GM12878 (cell line): ENCODE results near the gene OTOG. TPM values are rescaled to one million over a fixed set of nuclear protein-coding genes. Genes with fewer than 3 reads are reported as not detected.

ENCODE experiments used
- ATAC-seq: fragments of 200-7000 bp; cut with Tn5 transposase; 3 replicates; pipeline ENCODE4 v1.9.1; 2020; ENCODE audit warnings: mild to moderate bottlenecking, moderate library complexity
- BruUV-seq: library from RNA; stranded (reverse); fragments of 400-500 nt; replicated peaks from 2 replicates; lab custom pipeline; 2021; lab: Mats Ljungman, UMichigan
- CTCF ChIA-PET: fragments of 300-600 bp; sonication (Branson Sonifier 250); formaldehyde crosslinking; extraction: SDS; loops from one replicate; lab custom pipeline; 2021; ENCODE audit warnings: inconsistent platforms; lab: Yijun Ruan, JAX
- POLR2A ChIA-PET: fragments of 350-600 bp; formaldehyde crosslinking; extraction: SDS; loops from one replicate; lab custom pipeline; 2021; ENCODE audit warnings: inconsistent platforms; lab: Charles Lee
- RAD21 ChIA-PET: fragments of 300-600 bp; sonication (Branson Sonifier 250); formaldehyde crosslinking; loops from one replicate; lab custom pipeline; 2023; ENCODE audit warnings: antibody characterized with exemption; ENCODE audit not compliant: unreplicated experiment; lab: Charles Lee
- SMC1A ChIA-PET: fragments of 300-600 bp; sonication (Branson Sonifier 250); formaldehyde crosslinking; loops from one replicate; lab custom pipeline; 2023; ENCODE audit not compliant: unreplicated experiment, uncharacterized antibody; lab: Charles Lee
- DNase-seq: peaks from one replicate; pipeline ENCODE4 v3.0.0-alpha.2; 2011; ENCODE audit warnings: low read depth, low spot score
- FAIRE-seq: peaks from 3 replicates; lab custom pipeline; 2011; peaks lifted over from hg19 to GRCh38; lab: Jason Lieb, UNC
- H2AFZ ChIP-seq: 2 replicates; pipeline ENCODE4 v1.6.0; 2011; ENCODE audit warnings: low read depth, low read length, control low read depth; ENCODE audit not compliant: control insufficient read depth
- H3K27ac ChIP-seq: 2 replicates; pipeline ENCODE4 v1.5.1; 2011; ENCODE audit warnings: control low read depth; ENCODE audit not compliant: control insufficient read depth, insufficient read depth
- H3K27me3 ChIP-seq, 2 experiments: replicated peaks in 1 of 2; 2 replicates each; pipeline versions ENCODE4 v1.6.0 to v1.6.1; 2011; ENCODE audit warnings: low read length in 1 of 2; ENCODE audit not compliant: control insufficient read depth in 2 of 2, insufficient read depth in 2 of 2
- H3K36me3 ChIP-seq, 2 experiments: 2 replicates each; pipeline ENCODE4 v1.5.1; 2011; ENCODE audit warnings: low read length in 1 of 2; ENCODE audit not compliant: control insufficient read depth in 2 of 2, insufficient read depth in 2 of 2
- H3K4me1 ChIP-seq: 2 replicates; pipeline ENCODE4 v1.6.1; 2011; ENCODE audit warnings: mild to moderate bottlenecking, low read length, moderate library complexity, mixed read lengths; ENCODE audit not compliant: control insufficient read depth, insufficient read depth
- H3K4me2 ChIP-seq: 2 replicates; pipeline ENCODE4 v1.6.0; 2011; ENCODE audit warnings: control low read depth; ENCODE audit not compliant: control insufficient read depth, insufficient read depth
- H3K4me3 ChIP-seq: fragments of 200-600 bp; sonication (generic); 2 replicates; pipeline ENCODE4 v1.5.1; 2016
- H3K79me2 ChIP-seq: 2 replicates; pipeline ENCODE4 v1.6.0; 2011; ENCODE audit warnings: low read length; ENCODE audit not compliant: control insufficient read depth, insufficient read depth
- H3K9ac ChIP-seq: 2 replicates; pipeline ENCODE4 v1.8.0; 2011; ENCODE audit warnings: low read length, control low read depth, mixed read lengths; ENCODE audit not compliant: control insufficient read depth, insufficient read depth
- H3K9me3 ChIP-seq: replicated peaks from 3 replicates; pipeline ENCODE4 v1.5.1; 2011; ENCODE audit warnings: mild to moderate bottlenecking, low read length; ENCODE audit not compliant: control insufficient read depth, insufficient read depth
- H4K20me1 ChIP-seq: 2 replicates; pipeline ENCODE4 v1.6.0; 2011; ENCODE audit not compliant: control insufficient read depth, insufficient read depth
- BMI1 ChIP-seq: fragments of 450-650 bp; IDR thresholded peaks from 2 replicates; pipeline ENCODE4 v1.6.1; 2016; ENCODE audit warnings: mild to moderate bottlenecking, moderate library complexity, borderline replicate concordance
- CBX3 ChIP-seq: fragments of 200-600 bp; sonication (generic); IDR thresholded peaks from 2 replicates; pipeline ENCODE4 v1.6.1; 2016; ENCODE audit warnings: low read depth, borderline replicate concordance
- POLR2AphosphoS2 ChIP-seq: IDR thresholded peaks from 2 replicates; pipeline ENCODE4 v1.6.1; 2011; ENCODE audit warnings: low read depth, mild to moderate bottlenecking, low read length, improper control_type of control experiment, moderate library complexity
- ZZZ3 ChIP-seq: IDR thresholded peaks from 2 replicates; pipeline ENCODE4 v1.6.1; 2011; ENCODE audit warnings: low read depth; ENCODE audit not compliant: control insufficient read depth, insufficient read length
- WGBS: methylation state at CpG from one replicate; pipeline ENCODE4 v1.1.6; 2016; ENCODE audit warnings: low lambda C conversion rate; ENCODE audit not compliant: insufficient replicate concordance, insufficient coverage; ENCODE audit errors: missing lambda C conversion rate; 5-methylcytosine and 5-hydroxymethylcytosine counted together
- in situ Hi-C: fragments of 300-500 bp; cut with MboI; formaldehyde crosslinking; loops from 9 replicates; pipeline ENCODE4 v1.14.3; 2018; ENCODE audit warnings: mixed read lengths
- intact Hi-C: fragments of 100-400 bp; cut with micrococcal nuclease; formaldehyde crosslinking; loops from one replicate; pipeline ENCODE4 v1.14.2; 2022; ENCODE audit not compliant: unreplicated experiment
- polyA plus RNA-seq, 11 experiments: library from polyadenylated mRNA; depleted of rRNA in 4 of 11; unstranded in 6 of 11; stranded (reverse) in 5 of 11; fragments of >200 nt; fragmentation: Nextera tagmentation in 4 of 11; fragmentation: Illumina TruSeq in 1 of 11; extraction: Ambion mirVana in 4 of 11; extraction: Trizol in 1 of 11; gene quantifications; 1 replicate in 1 of 11; 2 replicates in 10 of 11; pipeline versions ENCODE4 v1.2.1 to v1.2.3, GENCODE V29; 2011 to 2016; ENCODE audit warnings: inconsistent platforms in 2 of 11, missing spikeins in 2 of 11, low read depth in 1 of 11
- total RNA-seq, 4 experiments: library from RNA; depleted of rRNA in 3 of 4; stranded (reverse); fragments of >200 nt in 3 of 4; fragmentation: Illumina TruSeq in 1 of 4; extraction: Trizol in 1 of 4; gene quantifications; 2 replicates each; pipeline versions ENCODE4 v1.2.1 to v1.2.3, GENCODE V29; 2013 to 2021
- TF ChIP-seq, protein P1 (sequence below): fragments of 450-650 bp; IDR thresholded peaks from 2 replicates; pipeline ENCODE4 v1.6.1; 2017; ENCODE audit warnings: borderline replicate concordance
- TF ChIP-seq, protein P2 (sequence below): fragments of 450-650 bp; conservative IDR thresholded peaks from 2 replicates; pipeline ENCODE4 v1.6.1; 2017; ENCODE audit warnings: mild to moderate bottlenecking, moderate library complexity

The OTOG gene
- total and polyA plus RNA-seq, 10 of the 15 experiments (the other 5 are each of a cell fraction or from before 2014, with no cell fraction given) = not detected

DNA sequence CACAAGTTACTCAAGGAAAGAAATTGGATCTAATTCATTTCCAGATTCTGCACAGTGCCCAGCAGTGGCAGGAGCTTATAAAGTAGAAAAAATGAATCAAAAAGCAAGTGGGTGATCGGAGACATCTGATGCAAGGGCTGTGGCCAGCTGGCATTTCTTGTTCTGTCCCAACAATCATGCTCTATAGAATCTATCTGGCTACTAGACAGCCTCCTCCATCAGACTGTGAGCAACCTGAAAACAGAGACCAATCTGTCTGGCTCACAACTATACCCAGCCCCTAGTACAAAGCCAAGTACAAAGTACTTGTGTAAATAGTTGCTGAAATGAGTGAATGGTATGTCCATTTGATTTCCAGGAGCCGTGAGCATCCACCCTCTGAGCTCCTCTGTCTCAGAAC is 14.3 kb upstream of the OTOG start:
- in situ Hi-C loops = no loop called here
- no peak overlapping the region for H2AFZ ChIP-seq
- H4K20me1 ChIP-seq = peaks cover 4% of the 10 kb centered on the region; the same call in 1 of the 2 replicates
- ChIA-PET POLR2A (no interaction called here), RAD21 (interaction anchor here (0.6 kb wide), 1 partner anchor 15 kb away, joined by 4 read pairs; no protein-coding TSS in a partner anchor), SMC1A (interaction anchor here (0.8 kb wide), 1 partner anchor 149 kb away, joined by 4 read pairs; no protein-coding TSS in a partner anchor), CTCF (interaction anchor here (0.9 kb wide), 1 partner anchor 66 kb away, joined by 3 read pairs; no protein-coding TSS in a partner anchor)
- H3K79me2 ChIP-seq = no peaks in the 10 kb centered on the region
- TF ChIP-seq, protein P1, sequence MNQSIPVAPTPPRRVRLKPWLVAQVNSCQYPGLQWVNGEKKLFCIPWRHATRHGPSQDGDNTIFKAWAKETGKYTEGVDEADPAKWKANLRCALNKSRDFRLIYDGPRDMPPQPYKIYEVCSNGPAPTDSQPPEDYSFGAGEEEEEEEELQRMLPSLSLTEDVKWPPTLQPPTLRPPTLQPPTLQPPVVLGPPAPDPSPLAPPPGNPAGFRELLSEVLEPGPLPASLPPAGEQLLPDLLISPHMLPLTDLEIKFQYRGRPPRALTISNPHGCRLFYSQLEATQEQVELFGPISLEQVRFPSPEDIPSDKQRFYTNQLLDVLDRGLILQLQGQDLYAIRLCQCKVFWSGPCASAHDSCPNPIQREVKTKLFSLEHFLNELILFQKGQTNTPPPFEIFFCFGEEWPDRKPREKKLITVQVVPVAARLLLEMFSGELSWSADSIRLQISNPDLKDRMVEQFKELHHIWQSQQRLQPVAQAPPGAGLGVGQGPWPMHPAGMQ = no peak
- TF ChIP-seq POLR2AphosphoS2 (no peak), ZZZ3 (no peak)
- no peak for DNase-seq
- BruUV-seq = no TSS peak
- FAIRE-seq = no peak
- no peak overlapping the region for H3K4me3 ChIP-seq
- no peak for ATAC-seq
- intact Hi-C loops = no loop called here
- WGBS = 11% methylated on average over 2 of the region's 2 CpGs
- no peak overlapping the region for H3K9ac ChIP-seq
- H3K4me1 ChIP-seq = no peaks in the 10 kb centered on the region
- peaks cover 0 to 4% of the 10 kb centered on the region in 2 experiments; a peak in 2 of 4 replicates for H3K27me3 ChIP-seq
- H3K36me3 ChIP-seq = no peaks in the 10 kb centered on the region
- H3K4me2 ChIP-seq = no peak overlapping the region
- H3K9me3 ChIP-seq = no peaks in the 10 kb centered on the region
- no peak overlapping the region for H3K27ac ChIP-seq

DNA sequence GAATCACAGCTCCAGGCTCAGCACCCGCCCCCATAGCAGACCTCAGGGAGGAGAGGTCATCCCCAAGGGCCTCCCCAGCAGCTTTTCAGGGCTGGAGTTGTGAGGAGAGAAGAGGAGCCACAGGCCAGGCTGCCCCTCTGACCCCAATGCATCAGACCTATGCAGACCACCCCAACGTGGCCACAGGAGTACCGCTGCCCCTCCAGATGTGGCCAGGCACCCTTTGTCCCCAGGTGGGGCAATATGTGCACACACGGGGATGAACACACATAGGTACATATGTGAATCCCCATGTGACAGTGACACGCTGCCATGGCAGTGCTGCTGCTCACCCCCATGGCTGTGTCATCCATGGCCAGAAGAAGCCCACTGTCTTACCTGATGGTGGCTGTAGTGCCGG is 13.7 kb upstream of the OTOG start:
- no peaks in the 10 kb centered on the region for H3K36me3 ChIP-seq
- no peak overlapping the region for H3K4me3 ChIP-seq
- POLR2A ChIA-PET = no interaction called here
- no peaks in the 10 kb centered on the region for H3K79me2 ChIP-seq
- CTCF ChIA-PET = interaction anchor here (0.9 kb wide), 1 partner anchor 65 kb away, joined by 3 read pairs; no protein-coding TSS in a partner anchor
- 11% methylated on average over 6 of the region's 6 CpGs for WGBS
- ATAC-seq (no peak), DNase-seq (no peak), FAIRE-seq (no peak)
- SMC1A ChIA-PET = interaction anchor here (0.8 kb wide), 1 partner anchor 149 kb away, joined by 4 read pairs; no protein-coding TSS in a partner anchor
- H3K9ac ChIP-seq = no peak overlapping the region
- no TSS peak for BruUV-seq
- RAD21 ChIA-PET = no interaction called here
- in situ Hi-C loops = no loop called here
- TF ChIP-seq BMI1 = no peak
- TF ChIP-seq, protein P2, sequence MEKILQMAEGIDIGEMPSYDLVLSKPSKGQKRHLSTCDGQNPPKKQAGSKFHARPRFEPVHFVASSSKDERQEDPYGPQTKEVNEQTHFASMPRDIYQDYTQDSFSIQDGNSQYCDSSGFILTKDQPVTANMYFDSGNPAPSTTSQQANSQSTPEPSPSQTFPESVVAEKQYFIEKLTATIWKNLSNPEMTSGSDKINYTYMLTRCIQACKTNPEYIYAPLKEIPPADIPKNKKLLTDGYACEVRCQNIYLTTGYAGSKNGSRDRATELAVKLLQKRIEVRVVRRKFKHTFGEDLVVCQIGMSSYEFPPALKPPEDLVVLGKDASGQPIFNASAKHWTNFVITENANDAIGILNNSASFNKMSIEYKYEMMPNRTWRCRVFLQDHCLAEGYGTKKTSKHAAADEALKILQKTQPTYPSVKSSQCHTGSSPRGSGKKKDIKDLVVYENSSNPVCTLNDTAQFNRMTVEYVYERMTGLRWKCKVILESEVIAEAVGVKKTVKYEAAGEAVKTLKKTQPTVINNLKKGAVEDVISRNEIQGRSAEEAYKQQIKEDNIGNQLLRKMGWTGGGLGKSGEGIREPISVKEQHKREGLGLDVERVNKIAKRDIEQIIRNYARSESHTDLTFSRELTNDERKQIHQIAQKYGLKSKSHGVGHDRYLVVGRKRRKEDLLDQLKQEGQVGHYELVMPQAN = no peak
- TF ChIP-seq CBX3 = no peak
- no peak overlapping the region for H2AFZ ChIP-seq
- no peak overlapping the region for H3K27ac ChIP-seq
- H3K9me3 ChIP-seq = no peaks in the 10 kb centered on the region
- H3K4me1 ChIP-seq = no peaks in the 10 kb centered on the region
- intact Hi-C loops = no loop called here
- H4K20me1 ChIP-seq = peaks cover 2% of the 10 kb centered on the region; the same call in 1 of the 2 replicates
- H3K4me2 ChIP-seq = no peak overlapping the region
- peaks cover 0 to 4% of the 10 kb centered on the region in 2 experiments; a peak in 2 of 4 replicates for H3K27me3 ChIP-seq
